GM12878 (cell line): ENCODE results near the gene CLASP1. TPM values are rescaled to one million over a fixed set of nuclear protein-coding genes. Genes with fewer than 3 reads are reported as not detected.

Experiments used
- IKZF2 ChIP-seq, 2 experiments: fragments of 450-650 bp; IDR thresholded peaks; 2 replicates each; pipeline ENCODE4 v1.6.1; 2017; ENCODE audit warnings: mild to moderate bottlenecking in 2 of 2, moderate library complexity in 2 of 2
- PML ChIP-seq: IDR thresholded peaks from 2 replicates; pipeline ENCODE4 v1.6.1; 2012; ENCODE audit warnings: low read length, inconsistent platforms
- SIX5 ChIP-seq: IDR thresholded peaks from 2 replicates; pipeline ENCODE4 v1.6.1; 2011; ENCODE audit warnings: mild to moderate bottlenecking, low read depth, low read length, moderate library complexity; ENCODE audit not compliant: severe bottlenecking
- SMAD1 ChIP-seq: fragments of 450-650 bp; IDR thresholded peaks from 2 replicates; pipeline ENCODE4 v1.6.1; 2018; ENCODE audit warnings: mild to moderate bottlenecking, low read depth; ENCODE audit not compliant: partially characterized antibody
- polyA plus RNA-seq, 11 experiments: library from polyadenylated mRNA; depleted of rRNA in 4 of 11; unstranded in 6 of 11; stranded (reverse) in 5 of 11; fragments of >200 nt; fragmentation: Nextera tagmentation in 4 of 11; fragmentation: Illumina TruSeq in 1 of 11; extraction: Ambion mirVana in 4 of 11; extraction: Trizol in 1 of 11; gene quantifications; 1 replicate in 1 of 11; 2 replicates in 10 of 11; pipeline versions ENCODE4 v1.2.1 to v1.2.3, GENCODE V29; 2011 to 2016; ENCODE audit warnings: inconsistent platforms in 2 of 11, missing spikeins in 2 of 11, low read depth in 1 of 11
- total RNA-seq, 4 experiments: library from RNA; depleted of rRNA in 3 of 4; stranded (reverse); fragments of >200 nt in 3 of 4; fragmentation: Illumina TruSeq in 1 of 4; extraction: Trizol in 1 of 4; gene quantifications; 2 replicates each; pipeline versions ENCODE4 v1.2.1 to v1.2.3, GENCODE V29; 2013 to 2021
- TF ChIP-seq, protein P1 (sequence below): fragments of 150-350 bp; IDR thresholded peaks from 2 replicates; pipeline ENCODE4 v1.6.1; 2014; ENCODE audit warnings: mild to moderate bottlenecking, low read depth, low read length
- TF ChIP-seq, protein P2 (sequence below): fragments of 450-650 bp; conservative IDR thresholded peaks from 2 replicates; pipeline ENCODE4 v1.6.1; 2017; ENCODE audit warnings: mild to moderate bottlenecking, moderate library complexity
- TF ChIP-seq, protein P3 (sequence below): fragments of 450-650 bp; IDR thresholded peaks from 2 replicates; pipeline ENCODE4 v1.6.1; 2018; ENCODE audit warnings: borderline replicate concordance, mild to moderate bottlenecking; ENCODE audit not compliant: partially characterized antibody
- TF ChIP-seq, protein P4 (sequence below): fragments of 150-350 bp; IDR thresholded peaks from 2 replicates; pipeline ENCODE4 v1.6.1; 2016; ENCODE audit warnings: low read depth, low read length
- TF ChIP-seq, protein P5 (sequence below): fragments of 450-650 bp; formaldehyde crosslinking; IDR thresholded peaks from 2 replicates; pipeline ENCODE4 v1.4.0; 2020; ENCODE audit warnings: mild to moderate bottlenecking, moderate library complexity

Gene CLASP1
- total and polyA plus RNA-seq, 10 of the 15 experiments (the other 5 are each of a cell fraction or from before 2014, with no cell fraction given): 1.4 to 62.4 (median 32.9) TPM

DNA sequence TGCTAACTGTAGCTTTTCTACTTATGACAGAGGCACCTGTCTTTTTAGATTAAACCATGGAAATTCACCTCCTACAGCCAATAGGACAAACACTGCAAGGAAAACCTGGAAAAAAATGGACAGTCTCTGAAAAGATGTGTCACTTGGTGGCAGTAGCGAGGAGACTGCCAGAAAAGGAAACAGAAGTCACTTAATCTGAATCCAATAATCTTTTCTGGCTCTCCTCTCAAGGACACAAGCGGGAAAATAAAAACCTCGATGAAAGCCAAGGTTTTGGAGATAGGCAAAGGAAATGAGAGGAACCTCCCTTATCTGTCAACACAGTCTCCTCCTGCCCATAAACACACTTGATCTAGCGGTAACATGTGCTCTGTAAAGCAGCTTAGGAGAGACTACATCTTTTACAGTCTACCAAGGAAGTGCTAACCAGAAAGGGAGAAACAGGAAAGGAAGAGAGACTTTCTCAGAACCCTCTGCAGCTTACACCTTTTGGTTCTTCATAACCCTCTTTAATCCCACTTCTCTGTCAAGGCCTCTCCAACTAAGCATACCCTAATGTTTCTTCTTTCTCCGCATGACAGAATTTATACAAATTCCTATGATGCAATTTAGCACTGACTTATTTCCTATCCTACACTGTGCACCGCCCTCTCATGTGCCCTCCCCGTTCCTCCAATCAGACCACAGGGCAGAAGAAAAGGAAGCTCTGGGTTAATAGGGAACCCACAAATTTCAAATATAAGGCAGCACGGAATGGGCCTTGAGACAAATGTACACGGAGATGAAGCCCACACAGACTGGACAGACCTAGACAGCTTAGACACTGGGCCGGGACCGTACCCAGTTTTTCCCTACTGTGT is 52.8 kb downstream of the CLASP1 start (continued):
- TF ChIP-seq, protein P1, sequence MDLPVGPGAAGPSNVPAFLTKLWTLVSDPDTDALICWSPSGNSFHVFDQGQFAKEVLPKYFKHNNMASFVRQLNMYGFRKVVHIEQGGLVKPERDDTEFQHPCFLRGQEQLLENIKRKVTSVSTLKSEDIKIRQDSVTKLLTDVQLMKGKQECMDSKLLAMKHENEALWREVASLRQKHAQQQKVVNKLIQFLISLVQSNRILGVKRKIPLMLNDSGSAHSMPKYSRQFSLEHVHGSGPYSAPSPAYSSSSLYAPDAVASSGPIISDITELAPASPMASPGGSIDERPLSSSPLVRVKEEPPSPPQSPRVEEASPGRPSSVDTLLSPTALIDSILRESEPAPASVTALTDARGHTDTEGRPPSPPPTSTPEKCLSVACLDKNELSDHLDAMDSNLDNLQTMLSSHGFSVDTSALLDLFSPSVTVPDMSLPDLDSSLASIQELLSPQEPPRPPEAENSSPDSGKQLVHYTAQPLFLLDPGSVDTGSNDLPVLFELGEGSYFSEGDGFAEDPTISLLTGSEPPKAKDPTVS: no peak
- peak; percentile 50; the same call in 1 of the 2 replicates for TF ChIP-seq PML
- TF ChIP-seq, protein P2, sequence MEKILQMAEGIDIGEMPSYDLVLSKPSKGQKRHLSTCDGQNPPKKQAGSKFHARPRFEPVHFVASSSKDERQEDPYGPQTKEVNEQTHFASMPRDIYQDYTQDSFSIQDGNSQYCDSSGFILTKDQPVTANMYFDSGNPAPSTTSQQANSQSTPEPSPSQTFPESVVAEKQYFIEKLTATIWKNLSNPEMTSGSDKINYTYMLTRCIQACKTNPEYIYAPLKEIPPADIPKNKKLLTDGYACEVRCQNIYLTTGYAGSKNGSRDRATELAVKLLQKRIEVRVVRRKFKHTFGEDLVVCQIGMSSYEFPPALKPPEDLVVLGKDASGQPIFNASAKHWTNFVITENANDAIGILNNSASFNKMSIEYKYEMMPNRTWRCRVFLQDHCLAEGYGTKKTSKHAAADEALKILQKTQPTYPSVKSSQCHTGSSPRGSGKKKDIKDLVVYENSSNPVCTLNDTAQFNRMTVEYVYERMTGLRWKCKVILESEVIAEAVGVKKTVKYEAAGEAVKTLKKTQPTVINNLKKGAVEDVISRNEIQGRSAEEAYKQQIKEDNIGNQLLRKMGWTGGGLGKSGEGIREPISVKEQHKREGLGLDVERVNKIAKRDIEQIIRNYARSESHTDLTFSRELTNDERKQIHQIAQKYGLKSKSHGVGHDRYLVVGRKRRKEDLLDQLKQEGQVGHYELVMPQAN: no peak
- TF ChIP-seq, protein P3, sequence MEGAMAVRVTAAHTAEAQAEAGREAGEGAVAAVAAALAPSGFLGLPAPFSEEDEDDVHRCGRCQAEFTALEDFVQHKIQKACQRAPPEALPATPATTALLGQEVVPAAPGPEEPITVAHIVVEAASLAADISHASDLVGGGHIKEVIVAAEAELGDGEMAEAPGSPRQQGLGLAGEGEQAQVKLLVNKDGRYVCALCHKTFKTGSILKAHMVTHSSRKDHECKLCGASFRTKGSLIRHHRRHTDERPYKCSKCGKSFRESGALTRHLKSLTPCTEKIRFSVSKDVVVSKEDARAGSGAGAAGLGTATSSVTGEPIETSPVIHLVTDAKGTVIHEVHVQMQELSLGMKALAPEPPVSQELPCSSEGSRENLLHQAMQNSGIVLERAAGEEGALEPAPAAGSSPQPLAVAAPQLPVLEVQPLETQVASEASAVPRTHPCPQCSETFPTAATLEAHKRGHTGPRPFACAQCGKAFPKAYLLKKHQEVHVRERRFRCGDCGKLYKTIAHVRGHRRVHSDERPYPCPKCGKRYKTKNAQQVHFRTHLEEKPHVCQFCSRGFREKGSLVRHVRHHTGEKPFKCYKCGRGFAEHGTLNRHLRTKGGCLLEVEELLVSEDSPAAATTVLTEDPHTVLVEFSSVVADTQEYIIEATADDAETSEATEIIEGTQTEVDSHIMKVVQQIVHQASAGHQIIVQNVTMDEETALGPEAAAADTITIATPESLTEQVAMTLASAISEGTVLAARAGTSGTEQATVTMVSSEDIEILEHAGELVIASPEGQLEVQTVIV: no peak
- no peak for TF ChIP-seq SMAD1
- peak in 1 of 2 experiments; percentile 31; a peak in 2 of 4 replicates for TF ChIP-seq IKZF2 (IDR thresholded peaks at IDR 0.05)
- TF ChIP-seq, protein P4, sequence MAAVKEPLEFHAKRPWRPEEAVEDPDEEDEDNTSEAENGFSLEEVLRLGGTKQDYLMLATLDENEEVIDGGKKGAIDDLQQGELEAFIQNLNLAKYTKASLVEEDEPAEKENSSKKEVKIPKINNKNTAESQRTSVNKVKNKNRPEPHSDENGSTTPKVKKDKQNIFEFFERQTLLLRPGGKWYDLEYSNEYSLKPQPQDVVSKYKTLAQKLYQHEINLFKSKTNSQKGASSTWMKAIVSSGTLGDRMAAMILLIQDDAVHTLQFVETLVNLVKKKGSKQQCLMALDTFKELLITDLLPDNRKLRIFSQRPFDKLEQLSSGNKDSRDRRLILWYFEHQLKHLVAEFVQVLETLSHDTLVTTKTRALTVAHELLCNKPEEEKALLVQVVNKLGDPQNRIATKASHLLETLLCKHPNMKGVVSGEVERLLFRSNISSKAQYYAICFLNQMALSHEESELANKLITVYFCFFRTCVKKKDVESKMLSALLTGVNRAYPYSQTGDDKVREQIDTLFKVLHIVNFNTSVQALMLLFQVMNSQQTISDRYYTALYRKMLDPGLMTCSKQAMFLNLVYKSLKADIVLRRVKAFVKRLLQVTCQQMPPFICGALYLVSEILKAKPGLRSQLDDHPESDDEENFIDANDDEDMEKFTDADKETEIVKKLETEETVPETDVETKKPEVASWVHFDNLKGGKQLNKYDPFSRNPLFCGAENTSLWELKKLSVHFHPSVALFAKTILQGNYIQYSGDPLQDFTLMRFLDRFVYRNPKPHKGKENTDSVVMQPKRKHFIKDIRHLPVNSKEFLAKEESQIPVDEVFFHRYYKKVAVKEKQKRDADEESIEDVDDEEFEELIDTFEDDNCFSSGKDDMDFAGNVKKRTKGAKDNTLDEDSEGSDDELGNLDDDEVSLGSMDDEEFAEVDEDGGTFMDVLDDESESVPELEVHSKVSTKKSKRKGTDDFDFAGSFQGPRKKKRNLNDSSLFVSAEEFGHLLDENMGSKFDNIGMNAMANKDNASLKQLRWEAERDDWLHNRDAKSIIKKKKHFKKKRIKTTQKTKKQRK: no peak
- no peak for TF ChIP-seq SIX5
- TF ChIP-seq, protein P5, sequence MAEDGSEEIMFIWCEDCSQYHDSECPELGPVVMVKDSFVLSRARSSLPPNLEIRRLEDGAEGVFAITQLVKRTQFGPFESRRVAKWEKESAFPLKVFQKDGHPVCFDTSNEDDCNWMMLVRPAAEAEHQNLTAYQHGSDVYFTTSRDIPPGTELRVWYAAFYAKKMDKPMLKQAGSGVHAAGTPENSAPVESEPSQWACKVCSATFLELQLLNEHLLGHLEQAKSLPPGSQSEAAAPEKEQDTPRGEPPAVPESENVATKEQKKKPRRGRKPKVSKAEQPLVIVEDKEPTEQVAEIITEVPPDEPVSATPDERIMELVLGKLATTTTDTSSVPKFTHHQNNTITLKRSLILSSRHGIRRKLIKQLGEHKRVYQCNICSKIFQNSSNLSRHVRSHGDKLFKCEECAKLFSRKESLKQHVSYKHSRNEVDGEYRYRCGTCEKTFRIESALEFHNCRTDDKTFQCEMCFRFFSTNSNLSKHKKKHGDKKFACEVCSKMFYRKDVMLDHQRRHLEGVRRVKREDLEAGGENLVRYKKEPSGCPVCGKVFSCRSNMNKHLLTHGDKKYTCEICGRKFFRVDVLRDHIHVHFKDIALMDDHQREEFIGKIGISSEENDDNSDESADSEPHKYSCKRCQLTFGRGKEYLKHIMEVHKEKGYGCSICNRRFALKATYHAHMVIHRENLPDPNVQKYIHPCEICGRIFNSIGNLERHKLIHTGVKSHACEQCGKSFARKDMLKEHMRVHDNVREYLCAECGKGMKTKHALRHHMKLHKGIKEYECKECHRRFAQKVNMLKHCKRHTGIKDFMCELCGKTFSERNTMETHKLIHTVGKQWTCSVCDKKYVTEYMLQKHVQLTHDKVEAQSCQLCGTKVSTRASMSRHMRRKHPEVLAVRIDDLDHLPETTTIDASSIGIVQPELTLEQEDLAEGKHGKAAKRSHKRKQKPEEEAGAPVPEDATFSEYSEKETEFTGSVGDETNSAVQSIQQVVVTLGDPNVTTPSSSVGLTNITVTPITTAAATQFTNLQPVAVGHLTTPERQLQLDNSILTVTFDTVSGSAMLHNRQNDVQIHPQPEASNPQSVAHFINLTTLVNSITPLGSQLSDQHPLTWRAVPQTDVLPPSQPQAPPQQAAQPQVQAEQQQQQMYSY (CRISPR knock-in tag): no peak
